HEK293 (cell line): ENCODE results near the gene INTS7.

Source experiments
- CTCF ChIP-seq: fragments of 450-650 bp; formaldehyde crosslinking; IDR thresholded peaks from 2 replicates; pipeline ENCODE4 v1.5.1; 2016; ENCODE audit warnings: missing biosample characterization, missing genetic modification characterization
- KLF16 ChIP-seq: fragments of 450-650 bp; formaldehyde crosslinking; IDR thresholded peaks from 2 replicates; pipeline ENCODE4 v1.5.1; 2017; ENCODE audit warnings: missing biosample characterization, missing genetic modification characterization
- TCF7L2 ChIP-seq: IDR thresholded peaks from 2 replicates; pipeline ENCODE4 v1.6.1; 2011; ENCODE audit warnings: low read depth, mild to moderate bottlenecking, inconsistent platforms, low read length, moderate library complexity, borderline replicate concordance
- ZNF510 ChIP-seq: fragments of 450-650 bp; formaldehyde crosslinking; IDR thresholded peaks from 2 replicates; pipeline ENCODE4 v1.5.1; 2018; ENCODE audit warnings: mild to moderate bottlenecking, missing genetic modification characterization, missing biosample characterization; ENCODE audit not compliant: insufficient replicate concordance
- ZNF629 ChIP-seq: fragments of 450-650 bp; formaldehyde crosslinking; IDR thresholded peaks from 2 replicates; pipeline ENCODE4 v1.5.1; 2017; ENCODE audit warnings: missing biosample characterization, missing genetic modification characterization
- ZNF701 ChIP-seq: fragments of 450-650 bp; formaldehyde crosslinking; IDR thresholded peaks from 2 replicates; pipeline ENCODE4 v1.5.1; 2016; ENCODE audit warnings: missing biosample characterization, missing genetic modification characterization
- ZNF704 ChIP-seq: fragments of 450-650 bp; formaldehyde crosslinking; IDR thresholded peaks from 2 replicates; pipeline ENCODE4 v1.5.1; 2016; ENCODE audit warnings: missing biosample characterization, missing genetic modification characterization

- TF ChIP-seq ZNF510 (tag by site-specific recombination) (no peak), KLF16 (tag by site-specific recombination) (no peak), ZNF704 (tag by site-specific recombination) (no peak), TCF7L2 (no peak), CTCF (tag by site-specific recombination) (no peak), ZNF701 (tag by site-specific recombination) (no peak), ZNF629 (no peak)
Measured at GRCh38 chr1:212072047-212072446, 36.7 kb upstream of the INTS7 start.
